HG02885 (cell line): ENCODE results near the gene DGCR8.

Experiments used
- ATAC-seq: cut with Tn5 transposase; IDR thresholded peaks from one replicate; pipeline ENCODE4 v1.9.1; 2021; ENCODE audit warnings: mild to moderate bottlenecking; ENCODE audit not compliant: unreplicated experiment, poor library complexity

Gene DGCR8

DNA sequence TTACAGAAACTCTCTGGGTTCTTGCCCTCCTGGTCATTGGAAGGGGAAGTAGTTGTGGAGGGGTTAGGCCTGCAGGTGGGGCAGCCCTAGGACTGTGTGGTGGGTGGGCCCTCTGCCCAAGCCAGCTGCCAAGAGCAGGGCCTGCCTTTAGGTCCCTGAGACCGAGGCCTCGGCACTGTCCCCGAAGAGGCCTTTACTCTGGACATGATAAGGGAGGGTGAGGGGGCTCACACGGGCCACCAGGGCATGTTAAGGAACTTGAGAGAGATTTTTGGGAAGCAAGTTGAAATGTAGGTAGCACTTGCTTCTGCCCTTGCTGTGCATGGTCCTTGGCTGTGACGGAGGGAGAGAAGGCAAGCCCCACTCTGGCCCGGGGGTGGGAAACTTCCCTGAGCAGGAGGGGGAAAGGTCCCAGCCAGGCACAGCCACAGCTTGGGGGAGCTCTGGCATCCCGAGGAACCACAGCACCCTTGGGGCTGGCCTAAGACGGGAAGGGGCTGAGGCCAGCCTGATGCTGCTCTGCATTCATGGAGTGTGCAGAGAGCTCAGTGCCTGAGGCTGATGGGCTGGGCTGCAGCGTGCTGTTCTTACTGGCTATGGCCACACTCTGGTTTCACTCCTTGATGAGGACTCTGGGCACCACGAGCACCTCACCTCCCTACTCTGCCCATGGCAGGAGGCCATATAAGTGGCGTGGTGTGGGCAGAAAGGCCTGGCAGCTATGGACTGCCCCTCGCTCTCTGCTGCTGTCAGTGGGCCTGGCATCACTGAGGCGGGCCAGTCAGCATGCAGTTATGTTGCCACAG, 28.1 kb downstream of the DGCR8 start:
- no peak for ATAC-seq

DNA sequence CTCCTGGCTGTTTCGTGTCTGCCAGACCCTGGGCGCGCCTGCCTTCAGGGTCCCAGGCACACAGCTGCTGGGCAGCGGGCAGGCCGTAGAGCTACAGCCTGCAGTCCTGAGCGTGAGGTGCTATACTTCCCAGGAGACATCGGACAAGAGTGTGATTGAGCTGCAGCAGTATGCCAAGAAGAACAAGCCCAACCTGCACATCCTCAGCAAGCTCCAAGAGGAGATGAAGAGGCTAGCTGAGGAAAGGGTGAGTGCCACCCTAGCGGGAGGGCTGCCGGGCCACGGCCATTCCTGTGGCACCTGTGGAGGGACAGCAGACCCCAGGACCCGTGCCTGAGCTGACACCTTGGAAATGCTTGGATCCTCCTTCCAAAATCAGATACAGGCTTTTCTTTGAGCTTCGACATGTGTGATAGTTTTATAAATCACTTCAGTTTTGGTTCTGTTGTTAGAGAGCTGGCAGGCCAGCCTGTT, 28.8 kb downstream of the DGCR8 start:
- ATAC-seq = no peak

DNA sequence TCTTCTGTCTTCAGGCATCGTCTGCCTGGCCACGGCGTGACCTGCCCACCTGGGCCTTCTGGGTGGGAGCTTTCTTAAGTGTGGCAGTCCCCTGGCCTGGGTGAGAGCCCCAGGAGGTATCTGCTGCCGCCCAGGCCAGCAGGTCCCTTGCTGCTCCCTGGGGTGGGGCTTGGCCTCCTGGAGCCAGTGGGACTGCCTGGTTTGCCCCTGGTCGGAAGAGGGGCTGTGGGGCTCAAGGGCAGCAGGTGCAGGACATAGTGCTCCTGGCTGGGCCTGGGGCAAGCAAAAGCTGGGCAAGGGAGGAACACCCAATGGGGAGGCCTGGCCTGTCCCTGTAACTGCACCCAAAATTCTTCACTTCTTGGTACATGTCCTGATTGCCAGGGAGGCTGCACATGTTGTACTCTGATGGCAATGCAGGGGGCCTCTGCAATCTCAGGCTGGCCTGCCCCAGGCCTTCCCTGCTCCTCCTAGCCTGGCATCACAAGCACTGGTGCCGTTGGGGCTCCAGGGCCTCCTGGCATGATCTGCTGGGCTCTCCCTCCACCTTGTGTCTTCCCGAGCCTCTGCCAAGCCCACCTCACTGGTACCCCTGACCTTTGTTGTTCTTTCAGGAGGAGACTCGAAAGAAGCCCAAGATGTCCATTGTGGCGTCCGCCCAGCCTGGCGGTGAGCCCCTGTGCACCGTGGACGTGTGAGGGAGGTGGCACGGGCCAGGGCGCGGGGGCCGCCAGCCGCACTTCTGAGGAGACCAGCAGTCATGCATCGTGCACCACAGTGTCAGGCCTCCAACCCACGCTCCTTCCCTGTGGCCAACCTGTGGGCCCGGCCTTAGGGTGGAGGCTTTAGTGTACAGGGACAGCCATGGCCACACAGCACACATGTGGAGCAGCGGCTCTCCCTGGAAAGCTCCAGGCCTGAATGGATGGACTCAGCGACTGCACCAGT, 29.6 kb downstream of the DGCR8 start:
- ATAC-seq = no peak

DNA sequence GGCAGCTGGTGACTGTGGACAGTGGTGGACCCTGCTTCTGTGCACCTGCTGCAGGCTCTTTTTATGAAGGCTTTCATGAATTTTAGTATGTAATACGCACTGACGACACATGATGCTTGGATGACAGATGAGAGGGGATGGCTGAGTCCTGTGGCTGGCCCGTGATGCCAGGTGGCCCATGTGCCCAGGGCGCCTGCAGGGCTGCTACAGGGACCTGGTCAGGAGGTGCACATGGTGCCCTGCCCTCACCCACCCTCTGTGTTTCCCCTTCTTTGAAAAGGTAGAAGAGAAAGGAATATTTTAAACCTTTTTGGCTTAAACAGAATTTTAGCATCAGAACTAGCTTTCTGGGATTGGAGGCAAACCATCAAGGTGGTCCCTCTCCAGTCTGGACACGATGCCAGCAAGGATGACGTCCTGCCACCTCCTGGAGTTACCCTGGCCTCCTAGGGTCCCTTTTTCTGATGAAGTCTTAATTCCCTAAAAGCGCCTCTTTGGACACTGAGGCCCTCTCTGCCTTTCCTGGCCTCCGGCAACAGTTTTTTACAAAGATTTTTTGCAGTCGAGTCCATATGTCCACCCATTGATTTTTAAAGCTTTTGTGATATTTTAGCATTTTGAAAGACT, 30.4 kb downstream of the DGCR8 start:
- no peak for ATAC-seq

DNA sequence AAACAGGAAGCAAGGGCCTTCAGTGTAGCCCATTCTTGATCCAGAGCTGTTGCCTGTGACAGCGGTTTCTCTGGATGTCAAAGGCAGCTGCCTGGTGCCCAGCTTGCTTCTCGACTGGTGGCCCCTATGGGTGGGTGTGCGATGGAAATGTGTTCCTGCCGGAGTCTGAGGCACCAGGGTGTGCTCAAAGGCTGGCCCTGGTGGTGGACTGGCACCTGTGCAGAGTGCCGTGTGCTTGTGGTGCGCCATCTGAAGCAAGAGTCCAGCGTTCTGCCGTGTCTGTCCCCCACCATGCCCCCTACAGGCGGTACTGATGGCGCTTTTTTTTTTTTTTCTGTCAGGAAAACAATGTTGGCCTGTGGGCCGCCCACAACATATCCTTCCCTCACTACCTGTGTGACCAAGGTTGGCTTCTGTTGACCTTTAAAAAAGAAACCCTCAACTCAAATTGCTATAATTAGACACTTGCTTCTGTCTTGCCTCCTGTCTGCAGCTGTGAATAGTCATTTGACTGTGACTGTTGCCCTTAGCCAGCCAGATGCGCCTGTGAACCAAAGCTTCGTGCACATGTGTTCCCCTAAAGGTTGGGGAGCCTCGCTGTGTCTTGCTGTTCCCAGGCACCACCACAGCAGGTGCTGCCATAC, 31.1 kb downstream of the DGCR8 start:
- ATAC-seq = no peak

DNA sequence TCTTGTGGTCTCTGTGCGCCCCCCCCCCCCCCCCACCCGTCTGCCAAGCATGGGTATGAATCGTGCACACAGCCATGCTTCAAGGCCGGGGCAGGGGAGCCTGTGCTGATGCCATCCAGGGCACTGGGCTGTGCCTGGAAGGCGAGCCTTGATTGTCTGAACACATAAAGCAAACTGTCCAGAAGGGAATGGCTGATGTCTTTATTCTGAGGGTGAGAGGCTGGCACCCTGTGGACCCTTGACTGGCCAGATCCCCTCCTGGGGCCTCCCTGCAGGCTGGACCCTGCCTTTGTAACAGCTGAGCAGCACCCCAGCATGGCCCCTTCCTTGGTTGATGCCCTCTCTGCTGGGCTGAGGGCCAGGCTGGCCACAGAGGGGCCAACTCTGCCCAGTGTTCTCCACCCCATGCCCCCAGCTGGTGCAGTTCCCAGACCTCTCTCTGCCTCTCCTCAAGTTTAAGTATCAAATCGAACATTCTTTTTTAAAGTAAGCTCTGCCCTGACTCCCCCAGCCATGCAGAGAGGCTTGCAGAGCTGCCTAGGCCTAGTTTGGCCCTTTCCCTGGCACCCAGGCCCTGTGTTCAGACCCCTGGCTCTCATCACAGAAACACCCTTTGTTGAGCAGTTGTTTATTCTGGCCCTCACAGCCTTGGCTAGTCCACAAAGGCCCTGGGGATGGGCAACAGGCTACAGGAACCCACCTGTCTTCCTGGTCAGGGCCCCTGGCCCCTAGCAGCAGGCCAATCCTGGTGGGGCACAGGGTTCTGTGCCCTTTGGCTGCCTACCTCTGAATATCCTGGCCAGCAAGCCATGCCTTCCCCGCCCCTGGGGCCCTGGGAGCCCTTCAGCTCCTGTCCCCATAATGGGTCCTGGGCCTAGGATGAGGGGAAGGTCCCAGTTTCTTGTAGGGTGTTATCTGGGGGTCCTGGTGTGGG, 31.9 kb downstream of the DGCR8 start:
- ATAC-seq = no peak

DNA sequence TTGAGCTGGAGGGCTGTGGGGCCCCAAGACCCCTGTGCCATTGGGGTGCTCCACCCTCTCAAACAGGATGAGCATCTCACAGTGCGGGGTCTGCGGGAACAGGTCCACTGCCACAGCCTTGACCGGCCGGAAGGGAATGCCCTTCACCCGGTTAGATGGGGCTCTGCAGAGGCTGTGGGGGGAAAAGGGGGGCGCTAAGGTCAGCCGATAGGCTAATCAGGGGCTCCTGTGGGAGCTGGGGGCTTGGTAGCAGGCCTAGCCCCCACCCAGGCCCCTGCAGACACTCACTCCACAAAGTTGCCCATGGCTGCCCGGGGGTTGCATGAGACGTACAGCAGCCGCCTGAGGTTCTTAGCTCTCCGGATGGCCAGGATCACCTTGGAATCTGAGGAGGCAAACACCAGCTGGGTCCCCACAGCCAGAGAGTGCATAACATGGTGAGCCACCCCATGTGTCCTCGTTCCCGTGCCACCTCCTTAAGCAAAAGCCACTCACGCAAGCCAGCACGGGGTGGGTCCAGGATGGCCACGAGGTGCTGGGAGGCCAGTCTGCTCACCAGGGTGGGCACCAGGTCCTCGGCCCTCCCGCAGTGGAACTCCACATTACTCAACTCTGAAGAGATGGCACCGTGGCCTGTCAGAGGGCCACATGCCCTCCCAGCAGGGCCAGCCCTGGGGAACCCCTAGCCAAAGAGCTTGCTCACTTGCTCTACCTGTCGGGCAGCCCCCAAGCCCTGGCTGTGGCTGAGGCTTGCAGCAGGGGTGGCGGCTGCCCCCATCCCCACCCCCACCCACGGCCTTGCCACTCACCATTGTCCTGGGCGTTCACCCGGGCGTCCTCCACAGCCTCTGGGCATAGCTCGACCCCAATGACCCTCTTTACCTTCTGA, 32.8 kb downstream of the DGCR8 start:
- no peak for ATAC-seq

DNA sequence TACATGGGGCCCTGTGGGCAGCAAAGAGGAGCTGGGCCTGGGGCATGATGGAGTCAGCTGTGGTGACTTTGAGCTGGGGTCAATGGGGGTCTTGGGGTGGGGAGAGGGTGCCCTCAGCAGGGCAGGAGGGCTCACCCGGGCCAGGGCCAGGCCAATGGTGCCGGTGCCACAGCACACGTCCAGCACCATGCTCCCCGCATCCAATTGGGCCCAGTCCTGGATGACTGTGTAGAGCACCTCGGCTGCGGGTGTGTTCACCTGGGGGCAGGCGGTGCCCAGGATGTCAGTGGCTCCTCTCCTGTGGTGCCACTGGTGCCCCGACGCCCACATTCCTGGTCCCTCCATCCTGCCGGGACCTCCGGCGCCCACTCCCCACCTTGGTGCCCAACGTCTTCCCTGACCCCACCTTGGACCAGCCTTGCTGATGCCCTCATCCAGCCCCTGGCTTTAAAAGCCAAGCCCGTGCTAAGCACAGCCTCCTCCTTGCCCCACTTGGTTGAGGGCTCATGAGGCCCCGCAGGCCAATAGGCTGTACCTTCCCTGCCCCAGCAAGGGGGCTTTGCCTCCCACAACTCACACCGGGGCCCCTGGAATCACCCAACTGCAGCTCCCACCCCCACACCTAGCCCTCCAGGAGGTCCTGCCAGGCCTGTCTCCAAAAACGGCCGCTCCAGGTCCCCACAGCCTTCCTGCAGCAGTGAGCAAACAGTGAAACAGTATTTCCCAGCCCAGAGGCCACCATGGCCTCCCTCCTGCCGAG, 33.7 kb downstream of the DGCR8 start:
- no peak for ATAC-seq

DNA sequence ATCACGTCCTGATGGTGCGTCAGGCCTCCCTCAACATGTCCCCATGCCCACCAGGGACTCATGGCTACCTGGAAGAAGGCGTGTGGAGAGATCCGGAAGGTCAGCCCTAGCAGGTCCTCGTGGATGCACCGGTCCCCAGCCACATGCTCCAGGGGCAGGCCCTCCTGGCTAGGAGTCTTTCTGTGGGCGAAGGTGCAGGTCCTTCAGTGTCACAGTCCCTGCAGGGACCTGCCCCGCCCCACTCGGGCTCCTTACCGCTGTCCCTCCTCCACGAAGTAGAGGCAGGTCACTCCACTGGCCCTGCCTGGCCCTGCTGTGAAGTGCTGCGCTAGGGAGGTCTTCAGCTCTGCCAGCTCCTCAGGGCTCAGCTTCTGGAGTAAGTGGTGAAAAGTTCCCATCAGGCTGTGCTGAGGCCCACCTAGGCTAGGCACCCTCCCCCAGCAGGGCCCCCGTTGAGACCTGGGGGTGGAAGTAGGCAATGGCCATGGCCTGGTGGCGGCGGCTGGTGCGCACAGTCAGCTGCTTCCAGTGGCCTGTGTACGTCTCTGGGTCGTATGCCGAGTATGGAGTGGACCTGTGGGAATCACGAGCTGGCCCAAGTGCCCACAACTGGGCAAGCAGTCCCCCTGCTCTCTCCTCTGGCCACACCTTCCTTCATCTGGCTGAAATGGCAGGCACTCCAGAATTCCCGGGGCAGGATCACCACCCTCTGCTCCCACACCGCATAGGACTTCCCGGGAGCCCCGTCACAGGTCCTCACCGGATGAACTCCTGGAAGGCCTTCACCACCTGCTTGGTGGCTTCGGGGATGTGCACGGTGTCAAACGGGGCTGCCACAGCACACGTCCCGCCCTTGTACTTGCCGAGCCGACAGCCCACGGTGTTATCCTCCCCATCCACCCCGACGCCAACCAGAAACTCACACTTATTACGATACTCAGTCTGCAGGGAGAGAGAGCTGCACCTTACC, 34.8 kb downstream of the DGCR8 start:
- no peak for ATAC-seq

DNA sequence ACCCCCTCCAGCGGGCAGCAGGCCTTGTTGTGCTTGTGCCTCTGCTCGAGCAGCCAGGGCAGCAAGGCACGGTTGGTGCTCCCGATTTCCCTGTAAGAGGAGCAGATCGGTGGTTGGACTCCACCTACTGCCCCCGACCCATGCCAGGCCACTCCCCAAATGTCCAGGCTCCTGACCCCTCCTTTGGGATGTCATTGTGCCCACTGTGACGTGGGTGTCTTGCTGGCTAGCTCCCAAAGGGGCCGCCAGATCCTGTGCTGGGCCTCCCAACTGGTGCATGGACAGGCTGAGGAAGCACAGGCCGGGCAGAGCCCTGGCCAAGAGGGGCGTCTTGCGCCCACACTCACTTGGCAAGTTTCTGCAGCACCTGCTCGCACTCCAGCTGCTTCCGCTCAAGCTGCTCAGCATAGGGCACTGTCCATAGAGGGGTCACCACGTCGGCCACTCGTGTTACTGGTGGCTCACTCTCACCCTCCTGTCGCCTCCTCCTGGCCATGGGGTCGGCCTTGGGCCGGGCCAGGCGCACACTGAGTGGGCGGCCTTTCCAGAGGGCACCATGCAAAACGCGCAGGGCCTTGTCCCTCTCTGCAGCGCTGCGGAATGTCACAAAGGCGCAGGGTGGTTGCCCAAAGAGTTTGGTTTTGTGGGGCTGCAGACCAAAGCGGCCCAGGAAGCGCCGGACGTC, 35.8 kb downstream of the DGCR8 start, which contains the start of gene RANBP1:
Gene RANBP1, plus strand, starts transcription at position 414 of the 685 bp plus-strand sequence. Its CDS starts 81 bp downstream, at position 495.
- ATAC-seq = no peak

DNA sequence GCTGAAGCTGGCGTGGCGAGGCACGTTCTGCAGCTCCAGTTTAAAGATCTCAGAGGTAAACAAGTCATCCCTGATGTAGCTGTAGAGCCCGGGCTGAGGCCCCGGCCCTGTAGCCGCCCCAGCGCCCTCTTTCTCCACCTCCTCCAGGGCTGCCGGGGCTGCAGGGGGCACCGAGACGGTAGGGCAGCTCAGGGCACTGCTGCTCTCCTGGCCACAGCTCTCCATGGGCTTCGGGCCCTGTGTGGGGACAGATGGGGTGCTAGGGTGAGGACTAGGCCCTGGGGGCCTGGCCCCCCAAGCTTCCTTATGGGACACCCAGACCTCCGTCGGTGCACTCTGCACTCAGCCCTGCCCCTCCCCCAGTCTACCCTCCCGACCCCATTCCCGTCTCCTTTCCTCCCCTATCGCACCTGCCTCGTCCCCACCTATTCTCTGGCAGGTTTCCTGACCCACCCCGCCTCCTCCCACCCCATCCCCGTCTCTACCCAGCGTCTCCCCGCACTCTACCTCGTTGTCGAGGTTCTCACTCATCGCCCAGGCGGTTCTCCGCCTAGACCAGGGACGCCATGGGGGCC, 36.4 kb downstream of the DGCR8 start:
- no peak for ATAC-seq

DNA sequence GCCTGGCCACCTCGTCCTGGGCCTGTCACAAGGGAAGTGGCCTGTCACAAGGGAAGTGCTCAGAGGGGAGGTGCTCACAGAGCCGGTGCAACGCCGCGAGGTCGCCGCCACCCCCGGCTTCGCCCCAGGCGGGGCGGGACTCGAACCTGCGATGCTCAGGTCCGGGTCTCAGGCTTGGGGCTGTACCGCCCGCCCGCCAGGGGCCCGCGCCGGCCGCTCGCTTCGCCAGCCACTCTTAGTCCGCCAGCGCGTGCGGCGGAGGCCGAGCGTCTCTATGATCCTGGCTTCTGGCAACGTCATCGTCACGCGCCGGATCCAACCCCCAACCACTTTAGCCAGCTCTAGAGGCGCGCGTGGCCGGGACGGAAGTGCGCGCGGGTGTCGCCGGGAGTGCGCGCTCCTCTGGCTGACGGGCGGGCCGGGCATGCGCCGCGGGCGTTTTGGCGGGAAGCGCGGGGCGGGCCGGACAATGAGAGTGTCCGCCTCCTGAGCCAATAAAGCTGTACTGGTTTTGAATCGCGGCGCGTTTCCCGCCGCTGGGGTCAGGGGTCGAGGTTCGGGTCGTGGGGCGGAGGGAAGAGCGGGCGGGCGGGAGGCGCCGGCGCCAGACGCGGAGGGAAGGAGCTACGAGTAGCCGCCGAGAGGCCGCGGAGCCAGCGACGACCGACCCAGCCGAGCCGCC, 37.1 kb downstream of the DGCR8 start, which contains the start of gene TRMT2A:
Gene TRMT2A, minus strand, starts transcription at position 276 of the 682 bp plus-strand sequence. CDS start 320 bp downstream, outside the sequence.
- peak; percentile 80 for ATAC-seq

DNA sequence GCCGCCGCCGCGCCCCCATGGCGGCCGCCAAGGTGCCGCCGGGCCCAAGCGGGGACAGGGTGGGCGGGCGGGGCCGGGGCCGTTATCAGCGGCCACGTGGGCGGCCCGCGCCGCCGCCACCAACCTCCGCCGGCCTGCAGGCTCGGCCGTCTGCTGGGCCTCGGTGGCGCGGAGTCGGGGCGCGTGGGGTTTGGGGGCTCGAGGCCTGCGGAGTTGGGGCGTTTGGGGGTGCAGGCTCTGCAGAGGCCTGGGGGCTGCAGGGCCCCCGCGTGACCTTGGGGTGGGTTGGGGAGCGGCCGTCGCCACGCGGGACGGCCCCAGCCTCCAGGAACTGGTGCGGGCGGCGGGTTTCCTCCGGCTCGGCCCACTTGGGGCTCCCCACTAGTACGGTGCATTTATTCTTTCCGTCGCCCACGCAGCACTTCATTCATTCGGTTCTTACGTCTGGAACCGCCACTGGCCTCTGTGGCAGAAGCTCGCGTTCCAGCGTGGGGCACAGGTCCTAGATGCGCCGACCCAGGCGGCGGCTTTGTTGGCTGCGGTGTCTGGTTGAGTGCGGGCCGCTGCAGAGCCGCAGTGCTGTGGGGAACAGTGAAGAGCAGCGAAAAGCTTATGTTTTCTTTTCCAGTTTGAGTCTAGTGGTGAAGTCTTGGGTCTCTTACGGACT, 37.7 kb downstream of the DGCR8 start:
- peak; percentile 26 for ATAC-seq
